HG03025 (cell line): ENCODE data around the gene PCID2.
A peak's percentile ranks its signal among the peaks of the same experiment; 100 is the strongest.
"Not testable (repeated sequence)": the region's sequence is repeated elsewhere in the genome, so short reads cannot be mapped to it uniquely, and the experiment has no call there.

ENCODE experiments used
- ATAC-seq: cut with Tn5 transposase; IDR thresholded peaks from one replicate; pipeline ENCODE4 v1.9.1; 2021; ENCODE audit warnings: mild to moderate bottlenecking, moderate library complexity; ENCODE audit not compliant: unreplicated experiment, low FRiP score

PCID2 gene

DNA sequence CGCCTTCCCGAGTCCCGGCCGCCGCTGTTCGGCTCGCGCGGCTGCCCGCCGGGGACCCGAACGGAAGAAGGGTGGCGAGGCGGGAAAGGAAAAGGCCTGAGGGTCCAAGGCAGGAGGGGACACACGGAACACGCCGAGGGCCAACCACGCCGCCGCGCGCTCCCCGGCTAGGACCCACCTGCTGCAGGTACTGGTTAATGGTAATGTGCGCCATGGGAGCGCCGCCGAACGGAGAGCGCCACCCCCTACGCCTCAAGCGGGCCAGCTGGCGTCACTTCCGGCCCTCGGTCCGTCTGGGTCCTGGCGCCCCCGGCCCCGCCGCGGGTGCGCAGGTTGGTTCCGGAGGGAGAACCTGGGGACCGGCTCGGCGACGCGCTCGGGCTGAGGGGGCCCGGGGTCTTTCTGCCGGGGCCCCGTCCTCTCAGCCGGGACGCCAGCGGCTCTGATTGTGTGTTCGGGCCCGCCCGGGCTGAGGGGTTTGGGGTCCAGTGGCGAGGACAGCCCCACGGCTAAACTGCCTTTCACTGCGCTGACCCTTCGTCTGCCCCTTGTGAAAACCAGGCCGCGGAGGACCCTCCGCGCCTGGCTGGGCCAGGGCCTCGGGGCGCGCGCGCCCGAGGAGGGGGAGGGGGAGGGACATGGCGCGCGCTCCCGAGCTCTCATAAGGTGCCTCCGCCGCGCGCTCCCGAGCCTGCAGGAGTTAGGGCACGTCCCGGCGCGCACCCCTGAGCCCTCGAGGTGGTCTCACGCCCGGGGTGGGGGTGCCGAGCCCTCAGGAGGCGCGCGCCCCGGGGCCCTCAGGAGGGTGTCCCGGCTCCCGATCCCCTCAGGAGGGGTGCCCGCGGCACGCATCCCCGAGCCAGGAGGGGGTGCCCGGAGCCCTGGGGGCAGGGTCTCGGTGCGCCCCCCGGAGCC lies at the start of gene PCID2:
TSS of gene PCID2 (minus strand) at position 249 of the 915 bp plus-strand sequence. CDS start at position 214, 35 bp downstream.
- peak; percentile 73 for ATAC-seq

- ATAC-seq, result not testable (repeated sequence)
These were observed 49.4 kb upstream of the PCID2 start for GRCh38 chr13:113257908-113258307.

- ATAC-seq, result no peak
These were observed 44.1 kb upstream of the PCID2 start for GRCh38 chr13:113252516-113253095.

- ATAC-seq, result no peak
These were observed 37.7 kb upstream of the PCID2 start for GRCh38 chr13:113245849-113246796.

DNA sequence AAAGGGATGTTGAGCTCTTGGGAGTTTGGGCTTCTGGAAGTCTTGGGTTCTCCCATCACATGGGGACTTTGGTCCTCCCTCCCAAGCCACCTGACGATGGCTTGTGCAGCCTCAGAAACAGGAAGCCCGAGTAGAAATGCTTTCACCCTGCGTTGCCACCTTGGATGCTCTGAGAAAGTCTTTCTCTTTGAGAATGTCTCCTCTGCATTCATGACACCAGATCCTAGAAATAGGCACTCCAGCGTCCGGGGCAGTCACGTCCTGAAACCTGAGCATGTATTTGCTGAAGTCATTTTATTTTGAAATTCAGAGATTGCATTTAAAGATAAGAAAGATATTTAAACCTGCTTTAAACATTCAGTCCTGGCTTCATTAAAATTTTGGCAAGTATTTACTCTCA lies 35.4 kb upstream of the PCID2 start:
- ATAC-seq, result no peak

DNA sequence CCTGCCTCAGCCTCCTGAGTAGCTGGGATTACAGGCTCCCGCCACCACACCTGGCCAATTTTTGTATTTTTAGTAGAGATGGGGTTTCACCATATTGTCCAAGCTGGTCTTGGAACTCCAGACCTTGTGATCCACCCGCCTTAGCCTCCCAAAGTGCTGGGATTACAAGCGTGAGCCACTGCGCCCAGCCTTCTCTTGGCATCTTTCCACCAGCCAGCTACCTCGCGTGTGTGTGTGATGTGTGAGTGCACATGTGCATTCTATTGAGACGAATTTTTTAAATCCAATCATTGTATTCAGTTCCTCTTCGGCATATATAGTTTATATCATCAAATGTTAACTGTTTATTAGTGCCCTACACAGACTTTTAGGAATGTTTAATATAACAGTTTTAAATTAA lies 33.2 kb upstream of the PCID2 start:
- ATAC-seq, result not testable (repeated sequence)

- no peak for ATAC-seq
These were observed 31.5 kb upstream of the PCID2 start for GRCh38 chr13:113239986-113240385.

GRCh38 chr13:113239357-113239756 lies 30.9 kb upstream of the PCID2 start:
- no peak for ATAC-seq

DNA sequence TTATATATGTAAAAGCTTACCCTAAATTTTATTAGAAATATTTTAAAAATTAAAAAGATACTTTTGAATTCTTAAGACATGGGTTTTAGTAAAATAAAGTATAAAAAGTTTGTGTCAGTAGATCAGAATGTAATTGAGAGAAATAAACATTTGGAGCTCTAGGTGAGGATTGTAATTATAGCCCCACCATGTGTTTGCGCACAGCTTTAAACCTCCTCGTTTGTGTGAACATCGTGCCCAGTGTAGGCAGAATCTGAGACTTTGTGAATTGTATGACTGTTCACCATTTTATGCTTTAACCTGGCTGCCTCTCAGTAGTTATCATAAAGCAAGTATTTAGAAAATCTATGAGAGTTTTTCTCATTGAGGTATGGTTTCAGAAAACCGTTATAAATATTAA lies 30.1 kb upstream of the PCID2 start:
- no peak for ATAC-seq

- no peak for ATAC-seq
These were observed 24.6 kb upstream of the PCID2 start for GRCh38 chr13:113233101-113233500.

GRCh38 chr13:113232208-113233003 lies 23.9 kb upstream of the PCID2 start:
- ATAC-seq, result no peak

DNA sequence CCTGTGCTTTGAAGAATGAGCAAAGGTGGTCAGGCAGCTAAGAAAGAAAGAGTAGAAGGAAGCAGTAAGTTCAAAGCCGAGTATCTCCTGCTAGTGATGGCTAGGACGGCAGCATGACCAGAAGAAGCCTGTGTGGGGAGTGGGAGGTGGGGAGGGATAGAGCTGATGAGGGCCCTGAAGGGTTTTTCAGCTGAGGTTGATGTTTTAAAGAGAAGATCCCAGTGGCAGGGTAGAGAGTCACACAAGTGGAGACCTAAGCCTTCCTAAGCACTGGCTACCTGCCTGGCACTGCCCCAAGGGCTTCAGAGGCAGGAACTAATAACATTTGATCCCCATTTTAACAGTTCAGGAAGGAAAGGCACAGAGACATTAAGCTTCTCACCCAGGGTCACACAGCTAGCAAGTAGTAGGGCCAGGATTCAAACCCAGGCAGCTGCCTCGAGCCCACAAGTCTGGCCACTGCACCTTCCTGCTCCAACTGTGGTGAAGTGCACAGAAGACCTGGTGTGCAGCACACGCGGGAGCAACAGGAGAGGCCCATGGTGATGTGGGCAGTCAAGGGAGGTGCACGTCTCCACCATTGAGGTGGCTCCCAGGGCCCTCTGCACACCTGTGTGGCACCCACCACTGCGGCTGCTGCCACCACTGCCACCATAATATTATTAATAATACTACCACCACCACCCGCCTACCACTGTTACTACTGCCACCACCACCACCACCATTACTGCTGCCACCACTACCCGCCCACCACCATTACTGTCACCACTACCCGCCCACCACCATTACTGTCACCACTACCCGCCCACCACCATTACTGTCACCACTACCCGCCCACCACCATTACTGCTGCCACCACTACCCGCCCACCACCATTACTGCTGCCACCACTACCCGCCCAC lies 23.1 kb upstream of the PCID2 start:
- no peak for ATAC-seq

DNA sequence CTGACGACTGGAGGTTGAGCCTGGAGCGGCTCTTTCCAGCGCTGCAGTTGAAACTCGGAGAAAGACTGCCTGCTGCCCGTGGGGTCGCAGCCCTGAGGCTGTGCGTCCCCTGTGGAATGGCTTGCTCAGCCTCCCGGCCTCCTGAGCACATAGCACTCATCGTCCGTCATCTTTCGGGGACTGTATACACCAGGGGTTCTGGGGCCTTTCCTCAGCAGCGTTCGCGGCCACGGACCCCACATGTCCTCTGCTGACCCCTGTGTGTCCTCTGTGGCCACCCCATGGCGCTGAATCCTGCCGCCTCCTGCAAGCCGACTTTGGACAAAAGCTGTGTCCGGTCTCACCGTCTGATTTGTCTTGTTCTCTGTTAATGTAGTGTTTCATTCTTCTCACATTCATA lies 21.3 kb upstream of the PCID2 start:
- no peak for ATAC-seq

DNA sequence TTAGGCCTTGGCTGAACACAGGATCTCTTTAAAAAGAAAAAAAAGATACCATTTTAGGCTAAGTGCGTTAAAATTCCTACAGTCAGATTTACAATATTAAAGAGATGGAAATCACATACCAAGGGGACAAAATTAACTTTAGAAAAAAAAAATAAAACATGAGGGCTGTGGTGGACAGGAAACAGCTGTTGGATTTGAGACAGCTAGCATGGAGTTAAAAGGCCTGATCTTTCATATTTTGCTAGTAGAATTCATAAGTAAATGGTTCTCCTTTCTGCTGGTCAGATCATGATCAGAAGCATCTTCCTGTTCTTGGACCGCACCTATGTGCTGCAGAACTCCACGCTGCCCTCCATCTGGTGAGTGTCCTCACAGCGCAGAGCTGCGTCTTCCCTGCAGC lies 20.7 kb upstream of the PCID2 start:
- ATAC-seq, result no peak

DNA sequence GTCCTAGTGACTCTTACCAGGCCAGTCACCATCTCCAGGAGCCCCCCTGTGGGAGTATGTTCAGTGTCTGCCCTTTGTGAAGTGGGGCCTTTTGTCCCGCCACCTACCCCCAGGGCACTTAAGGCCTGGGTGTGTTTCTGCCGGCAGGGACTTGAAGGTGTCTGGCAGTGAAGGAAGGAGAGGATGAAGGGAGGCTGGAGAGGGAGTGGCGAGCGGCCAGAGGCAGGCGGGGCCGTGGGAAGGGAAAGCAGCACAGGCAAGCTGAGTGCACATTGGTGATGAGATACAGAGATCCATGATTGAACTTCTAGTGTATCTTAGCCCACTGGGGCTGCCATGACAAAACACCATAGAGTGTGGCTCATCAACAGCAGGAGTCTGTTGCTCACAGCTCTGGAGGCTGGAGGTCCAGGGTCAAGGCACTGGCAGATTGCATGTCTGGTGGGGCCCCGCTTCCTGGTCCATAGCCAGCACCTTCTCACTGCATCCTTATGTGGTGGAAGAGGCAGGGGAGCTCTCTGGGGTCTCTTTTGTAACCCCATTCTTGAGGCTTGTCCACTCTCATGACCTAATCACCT lies 18.5 kb upstream of the PCID2 start:
- no peak for ATAC-seq

DNA sequence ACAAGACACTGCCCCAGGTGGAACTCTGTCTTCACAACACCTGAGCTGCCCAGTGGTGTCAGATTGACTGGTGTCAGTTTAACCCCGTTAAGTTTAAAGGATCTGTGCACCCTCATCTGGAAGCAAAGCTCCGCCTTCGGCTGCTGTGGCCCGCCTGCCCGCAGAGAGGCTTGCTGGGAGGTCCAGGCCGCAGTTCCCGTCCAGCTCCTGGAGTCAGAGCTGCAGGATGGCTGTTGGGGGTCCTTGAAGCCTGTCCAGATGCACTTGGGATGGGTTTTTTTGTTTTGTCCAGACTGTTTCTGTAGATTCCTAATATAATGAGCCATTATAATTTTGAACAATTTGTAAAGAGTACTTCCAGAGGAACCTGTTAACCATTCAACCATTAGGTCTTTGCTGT lies 17.0 kb upstream of the PCID2 start:
- ATAC-seq, result no peak

DNA sequence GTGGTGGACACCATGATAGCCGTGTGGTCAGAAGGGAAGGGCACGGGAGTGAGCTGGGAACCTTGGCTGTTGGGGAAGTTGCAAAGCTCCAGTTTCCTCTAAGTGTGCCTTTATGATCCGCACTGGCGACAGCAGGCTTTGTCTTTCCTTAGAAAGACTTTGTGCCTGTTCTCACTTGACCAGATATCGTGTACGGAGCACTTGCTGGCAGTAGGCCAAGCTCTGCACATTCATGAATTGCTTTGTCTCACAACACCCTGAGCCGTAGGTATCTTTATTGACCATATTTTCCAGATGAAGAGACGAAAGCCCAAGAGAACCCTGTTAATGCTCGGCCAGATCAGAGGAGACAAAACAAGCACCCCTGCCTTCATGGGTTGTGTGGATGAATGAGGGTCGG lies 16.0 kb upstream of the PCID2 start:
- no peak for ATAC-seq

DNA sequence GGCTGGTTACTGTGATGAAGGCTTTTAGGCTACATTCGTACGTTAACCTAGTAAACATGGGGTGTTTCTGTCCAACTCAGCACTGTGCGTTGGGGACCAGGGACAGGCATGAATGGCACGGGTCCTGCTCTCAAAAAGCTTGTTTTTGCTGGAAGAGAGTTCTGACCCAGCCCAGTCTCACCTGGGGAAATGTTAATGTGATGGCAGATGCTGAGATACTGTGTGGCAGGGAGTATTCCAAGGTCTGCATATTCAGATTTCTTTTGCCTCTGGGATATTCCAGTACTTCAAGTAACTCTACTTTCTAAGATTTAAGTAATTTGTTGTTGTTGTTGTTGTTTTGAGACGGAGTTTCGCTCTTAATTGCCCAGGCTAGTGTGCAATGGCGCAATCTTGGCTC lies 14.6 kb upstream of the PCID2 start:
- no peak for ATAC-seq

DNA sequence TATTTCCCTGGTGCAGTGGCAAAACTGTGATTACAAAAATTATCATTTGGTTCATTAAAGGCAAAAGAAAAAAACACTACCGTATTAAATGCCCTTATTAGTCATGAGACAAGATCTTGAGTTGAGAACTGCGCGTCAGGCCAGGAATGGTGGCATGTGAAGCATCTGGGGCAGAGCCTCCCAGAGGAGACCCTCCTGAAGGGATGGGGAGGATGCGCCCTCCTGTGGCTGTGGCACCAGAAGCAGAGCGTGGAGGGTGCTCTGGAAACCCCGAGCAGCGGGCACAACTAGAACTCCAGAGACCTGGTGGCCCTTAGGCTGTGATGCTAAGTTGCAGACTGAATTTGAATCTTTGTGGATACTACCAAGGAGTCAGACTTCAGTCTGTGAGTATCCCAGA lies 12.4 kb upstream of the PCID2 start:
- no peak for ATAC-seq
